A549 treated with AZD9567 at 1 μM for 4 hours (cell line): ENCODE measurements around the gene TENT5D. TPM values are rescaled to one million over a fixed set of nuclear protein-coding genes. Genes with fewer than 3 reads are reported as not detected.

ENCODE experiments used
- total RNA-seq: library from RNA; stranded (reverse); fragments of 200-300 nt; extraction: Qiagen RNA extraction; gene quantifications from 5 replicates; pipeline ENCODE4 v1.2.3, GENCODE V29; 2022; ENCODE audit not compliant: insufficient read depth

The TENT5D gene
- total RNA-seq = not detected in 5 replicates

DNA sequence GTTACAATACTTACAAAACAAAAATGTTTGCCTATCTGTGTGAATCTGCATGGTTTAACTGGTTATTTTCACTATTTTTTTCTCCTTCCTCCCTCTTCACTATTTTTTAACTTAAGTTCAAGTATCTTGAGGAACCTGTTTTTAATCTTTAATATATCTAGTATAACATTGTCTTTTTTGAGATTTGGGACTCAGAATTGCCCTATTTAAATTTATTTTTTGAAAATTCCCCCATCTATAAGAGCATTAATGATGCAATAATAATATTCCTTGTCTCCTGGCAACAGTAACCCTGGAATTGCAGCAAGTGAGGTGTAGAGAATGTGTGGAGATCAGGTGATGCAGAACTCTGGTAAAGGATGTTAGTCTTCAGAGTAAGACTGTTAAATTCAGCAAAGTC lies at the start of gene TENT5D:
TENT5D (plus strand) TSS at position 301 of the 400 bp plus-strand sequence. CDS start 22,093 bp downstream, outside the sequence.

